ENCODE results near the gene PLB1.
"Not testable (repeated sequence)": the region's sequence is repeated elsewhere in the genome, so short reads cannot be mapped to it uniquely, and the experiment has no call there.

Gene PLB1

GRCh38 chr2:28661589-28662001 lies 165.7 kb downstream of the PLB1 start:
- DNase-seq (ENCODE audit: low read depth): peak; percentile 49
- TF ChIP-seq, protein P1, sequence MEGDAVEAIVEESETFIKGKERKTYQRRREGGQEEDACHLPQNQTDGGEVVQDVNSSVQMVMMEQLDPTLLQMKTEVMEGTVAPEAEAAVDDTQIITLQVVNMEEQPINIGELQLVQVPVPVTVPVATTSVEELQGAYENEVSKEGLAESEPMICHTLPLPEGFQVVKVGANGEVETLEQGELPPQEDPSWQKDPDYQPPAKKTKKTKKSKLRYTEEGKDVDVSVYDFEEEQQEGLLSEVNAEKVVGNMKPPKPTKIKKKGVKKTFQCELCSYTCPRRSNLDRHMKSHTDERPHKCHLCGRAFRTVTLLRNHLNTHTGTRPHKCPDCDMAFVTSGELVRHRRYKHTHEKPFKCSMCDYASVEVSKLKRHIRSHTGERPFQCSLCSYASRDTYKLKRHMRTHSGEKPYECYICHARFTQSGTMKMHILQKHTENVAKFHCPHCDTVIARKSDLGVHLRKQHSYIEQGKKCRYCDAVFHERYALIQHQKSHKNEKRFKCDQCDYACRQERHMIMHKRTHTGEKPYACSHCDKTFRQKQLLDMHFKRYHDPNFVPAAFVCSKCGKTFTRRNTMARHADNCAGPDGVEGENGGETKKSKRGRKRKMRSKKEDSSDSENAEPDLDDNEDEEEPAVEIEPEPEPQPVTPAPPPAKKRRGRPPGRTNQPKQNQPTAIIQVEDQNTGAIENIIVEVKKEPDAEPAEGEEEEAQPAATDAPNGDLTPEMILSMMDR (IDR thresholded peaks at IDR 0.05; ENCODE audit: control insufficient read depth, extremely low read depth, insufficient read depth): no peak
- no peak overlapping the region for H3K4me3 ChIP-seq (ENCODE audit: low read depth, low read length)

DNA sequence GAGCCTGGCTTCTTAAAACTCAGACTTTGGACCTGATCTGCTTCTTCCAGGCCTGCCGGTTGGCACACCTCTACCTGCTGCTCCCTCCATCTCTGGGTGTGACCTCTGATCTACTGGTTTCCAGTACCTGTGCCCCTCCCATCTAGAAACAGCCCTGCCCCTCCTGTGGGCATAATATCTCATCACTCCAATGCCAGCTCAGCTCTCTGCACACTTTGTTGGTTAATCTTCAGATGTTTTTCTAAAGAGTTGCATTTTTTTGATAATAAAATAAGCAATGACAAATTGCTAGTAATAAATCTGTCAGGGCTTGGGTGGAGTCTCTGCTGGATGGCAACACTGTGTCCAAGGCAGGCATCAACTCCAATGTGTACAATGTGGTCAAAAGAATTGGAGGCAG lies 166.2 kb downstream of the PLB1 start:
- no peak overlapping the region for H3K4me3 ChIP-seq (ENCODE audit: low read depth, low read length)
- TF ChIP-seq, protein P1 (IDR thresholded peaks at IDR 0.05; ENCODE audit: control insufficient read depth, extremely low read depth, insufficient read depth): no peak
- no peak for DNase-seq (ENCODE audit: low read depth)

- DNase-seq (ENCODE audit: low read depth): no peak
- TF ChIP-seq, protein P1 (IDR thresholded peaks at IDR 0.05; ENCODE audit: control insufficient read depth, extremely low read depth, insufficient read depth): no peak
- no peak overlapping the region for H3K4me3 ChIP-seq (ENCODE audit: low read depth, low read length)
Observed at GRCh38 chr2:28662468-28663181, 166.8 kb downstream of the PLB1 start.

GRCh38 chr2:28663359-28663758 lies 167.5 kb downstream of the PLB1 start:
- no peak overlapping the region for H3K4me3 ChIP-seq (ENCODE audit: low read depth, low read length)
- no peak for DNase-seq (ENCODE audit: low read depth)
- TF ChIP-seq, protein P1 (IDR thresholded peaks at IDR 0.05; ENCODE audit: control insufficient read depth, extremely low read depth, insufficient read depth): no peak

DNA sequence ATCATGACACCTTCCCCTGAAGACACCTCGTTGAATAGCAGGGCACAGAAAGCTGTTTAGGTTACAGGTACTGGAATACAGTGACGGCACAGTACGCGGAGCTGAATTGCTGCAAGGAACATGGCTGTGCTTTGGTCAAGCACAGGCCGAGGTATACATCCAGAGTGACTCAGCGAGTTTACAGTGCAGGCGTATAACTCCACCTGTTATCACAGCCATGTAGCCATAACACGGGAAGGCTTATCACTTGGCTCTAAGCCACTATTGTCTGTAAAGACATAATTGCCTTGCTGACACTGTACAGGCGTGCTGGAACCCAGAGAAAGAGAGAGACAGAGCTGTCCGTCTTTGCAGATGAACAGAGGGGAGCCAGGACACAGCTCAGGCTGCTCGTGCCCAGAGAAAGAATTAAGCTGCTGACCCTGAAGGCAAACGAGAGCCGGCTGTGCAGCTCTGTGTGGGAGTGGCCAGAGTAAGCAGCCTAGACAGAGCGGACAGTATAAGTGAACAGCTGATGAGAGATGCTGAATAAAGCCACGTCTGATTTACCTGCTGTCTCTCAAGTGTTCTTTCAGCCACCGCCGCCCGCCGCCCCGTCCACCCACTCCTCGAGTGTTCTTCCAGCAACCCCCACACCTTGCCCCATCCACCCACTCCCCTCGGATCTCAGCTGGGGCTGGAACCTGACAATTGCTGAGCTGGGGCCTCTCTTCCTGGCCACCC lies 168.4 kb downstream of the PLB1 start:
- TF ChIP-seq, protein P1 (IDR thresholded peaks at IDR 0.05; ENCODE audit: control insufficient read depth, extremely low read depth, insufficient read depth): no peak
- no peak overlapping the region for H3K4me3 ChIP-seq (ENCODE audit: low read depth, low read length)
- no peak for DNase-seq (ENCODE audit: low read depth)

- DNase-seq (ENCODE audit: low read depth): no peak
- no peak overlapping the region for H3K4me3 ChIP-seq (ENCODE audit: low read depth, low read length)
- TF ChIP-seq, protein P1 (IDR thresholded peaks at IDR 0.05; ENCODE audit: control insufficient read depth, extremely low read depth, insufficient read depth): no peak
Observed at GRCh38 chr2:28665041-28665704, 169.3 kb downstream of the PLB1 start.

- H3K4me3 ChIP-seq (ENCODE audit: low read depth, low read length); DNase-seq (ENCODE audit: low read depth): not testable (repeated sequence)
Observed at GRCh38 chr2:28665811-28666377, 170.0 kb downstream of the PLB1 start.

Data from LNCaP clone FGC (cell line).